ENCODE data around the gene NFYC.
A peak's percentile ranks its signal among the peaks of the same experiment; 100 is the strongest.

The NFYC gene

DNA sequence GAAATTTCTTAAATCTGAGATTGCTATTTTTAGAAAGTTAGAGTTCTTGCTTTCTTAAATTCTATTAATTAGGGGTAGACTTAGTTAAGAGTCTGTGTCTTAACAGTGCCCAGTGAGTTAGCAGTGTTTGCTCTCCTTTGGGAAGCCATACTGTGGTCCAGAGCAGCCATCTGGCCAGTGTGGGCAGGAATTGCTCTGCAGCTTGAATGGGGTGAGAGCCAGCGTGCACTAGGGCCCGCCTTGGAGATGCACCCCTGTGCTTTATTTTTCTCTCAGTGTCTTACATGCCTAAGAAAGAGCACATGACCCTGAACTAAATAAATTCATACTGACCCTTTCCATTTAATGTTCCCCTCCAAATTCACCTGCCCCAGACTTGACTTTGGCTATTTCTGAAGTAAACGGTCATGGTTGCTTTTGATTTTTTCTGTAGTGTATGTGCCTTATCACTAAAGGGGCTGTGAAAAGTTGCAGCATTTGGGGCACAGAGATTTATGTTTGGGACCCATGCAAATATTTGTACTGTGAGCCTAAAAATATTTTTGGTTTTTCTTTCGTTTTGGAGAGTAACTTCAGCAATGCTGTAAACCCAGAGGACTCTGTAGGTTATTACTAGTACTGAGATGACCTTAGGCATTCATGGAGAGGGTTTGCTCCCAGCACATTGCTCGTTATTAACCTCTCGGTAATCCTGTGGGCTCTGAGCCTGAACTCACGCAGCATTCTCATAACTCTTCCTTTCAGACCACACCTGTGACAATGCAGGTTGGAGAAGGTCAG, 70.8 kb downstream of the NFYC start:
- DNase-seq, result no peak

DNA sequence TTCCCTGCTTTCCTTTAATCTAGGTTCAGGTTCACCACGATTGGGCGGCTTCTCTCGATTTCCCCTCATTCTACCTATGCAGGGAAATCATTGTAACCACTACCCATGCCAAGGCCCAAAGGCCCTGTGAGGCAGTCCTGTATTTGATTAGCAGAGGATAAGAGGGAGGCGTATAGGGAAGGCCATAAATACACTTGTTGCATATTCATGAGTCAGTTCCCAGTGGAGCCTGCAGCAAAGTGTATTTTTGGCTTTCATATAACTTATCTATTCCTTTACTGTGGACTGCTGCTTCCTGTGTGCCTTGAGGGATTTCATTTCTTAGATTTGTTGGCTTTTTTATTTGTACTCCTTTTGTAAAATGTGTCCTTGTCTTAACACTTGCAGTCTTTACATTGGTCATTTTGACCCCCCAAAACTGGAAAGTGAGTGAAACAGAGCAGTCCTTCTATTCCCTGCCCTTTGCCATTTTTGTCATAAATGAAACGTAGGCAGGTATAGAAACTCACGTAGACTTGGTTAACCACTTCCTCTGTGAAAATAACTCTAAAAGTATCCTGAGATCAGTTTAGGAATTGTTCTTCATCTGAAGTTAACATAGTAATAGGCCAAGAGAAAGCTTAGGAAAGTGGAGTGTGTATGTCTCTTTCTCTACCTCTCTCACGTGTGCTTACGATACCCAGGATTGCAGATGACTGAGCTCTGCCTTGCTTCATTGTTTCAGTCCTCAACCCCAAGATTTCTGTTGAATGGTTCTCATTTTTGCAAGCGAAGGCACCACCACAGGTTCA, 72.4 kb downstream of the NFYC start:
- DNase-seq, result no peak

DNA sequence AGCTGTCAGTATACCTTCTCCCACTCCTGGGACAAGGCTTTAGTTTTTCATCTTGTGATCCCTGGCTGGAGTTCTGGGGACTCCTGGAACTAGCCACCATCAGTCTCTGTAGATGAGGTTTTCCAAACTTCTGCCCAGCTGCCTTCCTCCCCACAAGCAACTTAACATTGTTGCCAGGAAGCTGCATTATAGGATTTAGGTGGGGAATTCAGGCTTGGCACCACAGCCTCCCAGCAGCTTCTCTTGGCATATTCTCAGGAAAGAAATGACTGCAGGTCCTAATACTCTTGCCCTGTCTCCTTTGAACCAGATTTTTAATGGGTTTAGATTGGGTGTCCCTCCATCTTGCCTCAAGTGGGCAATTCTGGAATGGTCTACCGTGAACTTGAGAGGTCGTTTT, 73.5 kb downstream of the NFYC start:
- DNase-seq, result no peak

DNA sequence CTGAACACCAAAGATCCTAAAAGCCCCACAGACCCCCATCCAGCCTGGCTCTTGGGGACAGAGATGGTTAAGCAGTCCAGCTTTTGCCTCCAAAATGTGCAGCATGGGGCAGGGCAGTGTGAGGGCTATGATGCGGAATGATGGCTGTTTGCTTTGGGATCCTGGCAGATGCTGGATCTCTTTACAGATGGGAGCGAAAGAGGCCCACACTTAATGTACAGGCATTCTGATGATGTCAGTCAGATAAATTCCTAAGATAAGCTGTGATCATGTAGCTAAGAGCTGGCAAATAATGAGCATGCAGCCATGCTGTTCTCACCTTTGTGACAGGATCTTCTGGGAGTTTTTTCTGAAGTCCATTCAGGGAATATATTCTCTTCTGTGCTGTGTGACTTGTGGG, 74.5 kb downstream of the NFYC start:
- DNase-seq, result no peak

DNA sequence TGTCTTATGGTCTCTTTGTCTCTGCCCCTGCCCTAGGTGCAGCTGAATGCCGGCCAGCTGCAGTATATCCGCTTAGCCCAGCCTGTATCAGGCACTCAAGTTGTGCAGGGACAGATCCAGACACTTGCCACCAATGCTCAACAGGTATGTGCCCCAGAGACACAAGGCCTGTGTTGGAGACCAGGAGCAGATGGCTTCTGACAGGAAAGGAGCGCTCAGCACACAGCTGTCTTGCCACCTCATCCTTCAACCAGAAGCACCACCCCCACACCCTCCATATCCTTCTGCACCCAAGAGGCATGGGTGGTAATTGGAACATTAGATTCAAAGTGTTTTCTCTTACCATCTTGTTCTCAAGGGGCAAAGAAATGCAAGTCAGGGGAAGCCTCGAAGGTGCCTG, 75.1 kb downstream of the NFYC start:
- DNase-seq, result no peak

DNA sequence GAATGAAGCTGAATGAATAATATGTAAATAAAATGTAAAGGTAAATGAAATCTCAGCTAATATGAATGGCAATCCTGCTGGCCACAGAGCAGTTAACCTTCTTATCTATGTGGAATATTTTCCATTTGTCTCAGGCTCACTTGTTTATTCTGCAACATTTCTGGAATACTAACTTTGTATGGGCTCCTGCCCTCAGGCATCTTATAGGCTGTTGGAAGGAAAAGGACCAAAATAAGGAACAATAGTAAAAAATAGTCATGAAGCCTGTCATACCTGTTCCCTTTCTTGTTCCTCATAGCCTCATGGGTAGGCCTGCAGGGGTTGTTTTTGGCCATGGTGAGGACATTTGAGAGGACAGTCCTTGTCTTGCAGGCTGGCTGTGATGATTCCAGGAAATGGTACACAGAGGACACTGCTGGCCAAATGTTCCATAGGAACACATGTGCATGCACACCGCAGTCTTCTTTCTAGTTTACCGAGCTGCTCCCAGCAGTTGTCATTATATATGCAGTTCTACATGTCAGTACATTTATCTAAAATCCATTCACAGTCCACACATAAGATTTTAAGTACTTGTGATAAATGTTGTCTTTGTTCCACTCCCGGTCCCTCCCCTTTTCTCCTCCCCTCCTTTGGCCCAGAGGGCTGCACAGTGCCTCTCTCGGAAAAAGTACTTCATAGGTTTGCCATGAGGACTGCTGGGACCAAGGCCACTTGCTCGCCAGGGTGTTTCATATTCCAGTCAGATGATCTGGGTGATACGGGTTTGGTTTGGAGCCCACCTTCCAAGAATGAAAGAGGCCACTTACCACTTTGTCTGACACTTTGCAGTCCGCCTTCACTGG, 76.9 kb downstream of the NFYC start:
- DNase-seq, result no peak

DNA sequence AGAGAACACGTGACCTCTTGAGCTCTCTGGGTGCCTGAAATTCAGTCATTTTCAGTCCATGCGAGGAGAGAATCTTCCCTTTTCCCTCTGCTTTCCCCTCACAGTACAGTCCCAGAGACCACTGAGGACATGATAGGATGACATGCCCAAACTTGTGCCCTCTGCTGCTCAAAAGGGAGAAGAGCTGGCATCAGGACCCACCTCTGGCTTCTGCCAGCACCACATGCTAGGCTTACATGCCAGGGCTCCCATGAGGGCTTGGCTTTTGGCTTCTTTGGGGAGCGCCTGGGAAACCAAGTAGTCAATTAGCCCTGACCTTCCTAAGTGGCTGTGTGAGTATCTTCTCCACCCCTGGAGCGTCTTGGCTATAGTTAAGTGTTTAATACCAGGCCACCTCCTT, 78.3 kb downstream of the NFYC start:
- DNase-seq, result no peak

DNA sequence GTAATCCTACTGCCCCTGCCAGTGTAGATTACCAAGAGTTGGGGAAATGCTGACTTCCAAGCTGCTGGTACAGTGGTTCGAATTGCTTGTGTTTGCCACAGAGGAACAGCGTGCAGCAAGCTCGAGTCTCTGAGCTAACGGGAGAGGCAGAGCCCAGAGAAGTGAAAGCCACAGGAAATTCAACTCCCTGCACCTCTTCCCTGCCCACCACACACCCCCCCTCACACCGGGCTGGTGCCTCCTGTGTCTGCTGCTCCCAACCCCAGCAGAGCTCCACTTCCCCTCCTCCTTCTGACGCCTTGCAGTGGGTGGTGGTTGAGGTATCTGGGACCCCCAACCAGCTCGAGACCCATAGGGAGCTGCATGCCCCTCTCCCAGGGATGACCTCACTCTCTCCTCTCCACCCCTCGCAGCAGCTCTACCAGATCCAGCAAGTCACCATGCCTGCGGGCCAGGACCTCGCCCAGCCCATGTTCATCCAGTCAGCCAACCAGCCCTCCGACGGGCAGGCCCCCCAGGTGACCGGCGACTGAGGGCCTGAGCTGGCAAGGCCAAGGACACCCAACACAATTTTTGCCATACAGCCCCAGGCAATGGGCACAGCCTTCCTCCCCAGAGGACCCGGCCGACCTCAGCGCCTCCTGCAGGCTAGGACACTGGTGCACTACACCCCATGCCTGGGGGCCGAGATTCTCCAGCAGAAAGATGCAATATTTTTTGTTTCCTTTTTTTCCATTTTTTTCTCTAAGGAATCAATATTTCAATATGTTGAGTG, 79.0 kb downstream of the NFYC start:
- DNase-seq, result no peak

DNA sequence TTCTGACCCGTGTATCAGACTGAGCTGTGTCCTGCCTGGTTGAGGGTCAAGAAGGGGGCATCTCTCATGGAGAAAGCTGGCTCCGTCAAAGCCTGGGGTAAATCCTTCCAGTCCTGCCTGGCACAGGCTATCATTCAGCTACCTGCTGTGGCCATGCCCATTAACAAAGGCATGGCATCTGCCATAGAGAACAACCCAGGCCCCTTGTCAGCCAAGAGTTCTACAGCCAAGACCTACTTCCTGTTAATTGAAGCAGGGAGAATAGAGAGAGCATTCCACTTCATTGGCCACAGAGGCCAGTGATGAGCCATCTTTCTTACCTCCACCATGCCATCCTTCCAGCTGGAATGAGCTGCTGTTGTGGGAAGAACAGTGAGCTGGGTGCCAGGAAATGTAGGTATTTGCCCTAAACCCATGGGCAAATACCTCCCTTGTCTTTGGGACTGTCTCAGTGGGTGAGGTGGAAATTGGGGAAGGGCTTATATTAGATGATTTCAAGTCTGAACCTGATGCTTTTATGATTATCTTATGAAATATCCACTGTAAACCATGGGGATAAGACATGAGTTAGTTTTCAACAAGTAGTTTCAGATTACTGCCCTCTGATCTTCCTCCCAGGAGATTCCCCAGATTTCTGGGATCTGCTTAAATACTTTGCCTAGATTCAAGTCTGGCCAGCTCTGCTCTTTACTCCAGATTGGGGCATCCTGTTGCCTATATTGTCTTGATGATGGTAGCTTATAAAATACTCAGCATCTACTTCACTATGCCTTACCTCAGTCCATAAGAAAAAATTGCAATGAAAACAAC, 80.8 kb downstream of the NFYC start:
- no peak for DNase-seq

DNA sequence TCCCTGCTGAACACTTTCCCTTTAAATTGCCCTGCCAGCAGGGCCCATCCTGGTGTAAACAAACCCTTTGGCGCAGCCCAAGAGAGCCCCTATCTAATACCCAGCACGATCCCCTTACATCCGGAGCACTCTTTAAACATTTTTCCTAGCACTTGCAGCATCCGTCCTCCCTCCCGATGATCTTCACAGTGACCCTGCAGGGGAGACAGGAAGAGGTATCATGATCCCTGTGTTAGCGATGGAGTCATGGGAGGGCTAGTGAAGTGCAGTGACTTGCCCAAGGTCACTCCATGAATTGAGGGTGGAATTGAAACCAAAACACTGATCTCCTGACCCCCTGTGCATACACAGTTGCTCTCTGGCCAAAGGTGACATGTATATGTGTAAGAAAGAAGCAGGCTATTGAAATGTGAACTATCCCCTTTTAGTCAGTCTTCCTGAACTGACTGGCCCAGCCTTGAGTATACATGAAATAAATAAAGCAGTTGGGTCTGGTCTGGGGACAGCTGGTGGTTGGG, 82.3 kb downstream of the NFYC start:
- no peak for DNase-seq

DNA sequence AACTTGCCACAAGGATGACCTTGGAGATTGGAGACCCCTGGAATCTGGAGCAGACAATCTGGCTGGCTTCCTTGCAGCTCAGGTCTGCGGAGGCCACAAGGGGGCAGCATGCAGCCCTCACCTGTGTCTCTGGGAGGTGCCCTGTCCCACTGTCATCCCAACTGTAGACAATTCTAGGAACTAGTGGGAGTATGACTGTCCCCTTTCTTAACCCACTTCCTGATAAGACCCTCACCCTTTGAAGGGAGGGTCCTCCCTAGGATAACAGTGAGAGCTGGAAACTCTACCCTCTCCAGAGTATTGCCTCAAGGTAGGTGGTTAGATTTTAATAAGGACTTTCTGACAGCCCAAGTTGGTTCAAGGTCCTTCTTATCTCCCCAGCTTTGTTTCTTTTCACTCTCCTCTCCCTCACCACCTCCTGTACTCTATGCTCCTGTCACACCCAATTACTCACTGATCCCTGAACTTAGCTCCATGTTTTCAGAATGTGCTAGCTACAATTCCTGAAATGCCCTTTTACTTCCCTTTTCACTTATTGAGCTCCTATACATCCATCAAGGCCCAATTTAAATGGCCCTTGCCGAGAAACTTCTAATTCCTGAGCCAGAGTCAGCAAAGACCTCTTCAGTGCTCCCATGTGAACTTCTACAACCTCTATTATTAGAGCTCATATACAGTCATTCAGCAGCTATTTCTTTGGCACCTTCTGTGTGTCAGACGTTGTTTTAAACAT, 82.9 kb downstream of the NFYC start:
- peak; percentile 65 for DNase-seq

DNA sequence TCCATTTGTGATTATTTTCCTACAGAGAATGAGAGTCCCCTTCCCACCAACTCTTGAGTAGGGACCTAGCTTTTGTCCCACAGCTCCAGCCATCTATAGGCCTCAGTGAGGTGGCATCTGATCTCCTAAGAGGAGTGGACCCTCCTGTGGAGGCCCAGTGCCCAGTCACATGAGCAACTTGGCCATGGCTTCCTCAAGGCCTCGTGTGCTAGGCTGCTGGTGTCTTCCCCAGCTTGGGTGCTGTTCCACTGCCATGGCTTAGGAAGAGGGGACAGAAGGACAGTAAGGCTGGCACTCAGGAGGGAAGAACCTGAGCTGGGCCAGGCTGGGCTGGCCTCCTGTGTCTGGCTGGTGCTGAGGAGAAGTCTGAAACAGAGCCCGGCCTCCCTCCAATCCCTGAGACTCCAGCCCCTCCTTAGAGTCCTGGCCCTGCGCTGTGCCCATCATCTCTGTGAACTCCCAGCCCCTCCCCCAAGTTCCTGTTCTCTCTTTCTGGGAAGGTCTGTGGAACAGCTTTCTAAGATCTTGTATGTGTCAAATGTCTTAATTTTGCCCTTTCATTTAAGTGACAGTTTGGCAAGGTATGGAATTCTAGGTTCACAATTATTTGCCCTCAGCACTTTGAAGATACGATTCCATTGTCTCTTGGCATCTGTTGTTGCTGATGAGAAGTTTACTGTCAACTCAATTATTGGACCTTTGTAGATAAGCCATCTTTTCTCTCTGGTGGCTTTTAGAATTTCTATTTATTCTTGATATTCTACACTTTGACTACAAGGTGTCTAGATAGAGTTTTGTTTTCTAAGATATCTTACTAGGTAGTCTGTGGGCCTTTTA, 85.0 kb downstream of the NFYC start:
- no peak for DNase-seq

DNA sequence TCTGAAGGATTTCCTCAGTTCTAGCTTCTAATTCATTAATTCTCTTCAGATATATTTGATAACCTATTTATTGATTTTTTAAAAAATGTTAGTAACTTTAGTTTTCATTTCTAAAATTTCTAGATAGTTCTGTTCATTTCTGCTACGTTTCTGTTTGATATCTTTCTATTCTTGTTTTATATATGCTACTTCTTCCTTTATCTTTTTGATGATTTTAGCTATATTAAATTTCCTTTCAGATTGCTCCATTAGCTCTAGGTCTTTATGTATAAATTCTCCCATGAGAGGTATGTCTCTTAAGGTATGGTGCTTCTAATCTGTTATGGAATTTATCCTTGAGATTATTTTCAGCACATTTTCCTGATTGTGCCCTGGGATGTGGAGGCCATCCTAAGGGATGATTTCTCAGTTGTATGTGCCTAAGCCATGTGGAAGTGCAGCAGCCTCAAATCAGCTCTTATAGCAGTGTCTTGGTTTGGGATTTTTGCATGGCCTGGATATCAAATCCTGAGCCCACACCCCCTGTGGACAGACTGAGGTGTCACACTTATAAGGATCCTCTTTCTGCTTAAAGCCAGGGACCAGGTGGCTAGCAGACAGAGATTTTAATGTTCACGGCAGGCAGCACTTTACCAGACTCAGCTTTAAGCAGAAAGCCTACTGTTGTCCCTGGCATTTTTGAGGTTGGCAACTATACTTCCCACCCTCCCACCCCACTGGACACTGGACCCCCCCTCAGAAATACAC, 85.9 kb downstream of the NFYC start:
- DNase-seq, result no peak

DNA sequence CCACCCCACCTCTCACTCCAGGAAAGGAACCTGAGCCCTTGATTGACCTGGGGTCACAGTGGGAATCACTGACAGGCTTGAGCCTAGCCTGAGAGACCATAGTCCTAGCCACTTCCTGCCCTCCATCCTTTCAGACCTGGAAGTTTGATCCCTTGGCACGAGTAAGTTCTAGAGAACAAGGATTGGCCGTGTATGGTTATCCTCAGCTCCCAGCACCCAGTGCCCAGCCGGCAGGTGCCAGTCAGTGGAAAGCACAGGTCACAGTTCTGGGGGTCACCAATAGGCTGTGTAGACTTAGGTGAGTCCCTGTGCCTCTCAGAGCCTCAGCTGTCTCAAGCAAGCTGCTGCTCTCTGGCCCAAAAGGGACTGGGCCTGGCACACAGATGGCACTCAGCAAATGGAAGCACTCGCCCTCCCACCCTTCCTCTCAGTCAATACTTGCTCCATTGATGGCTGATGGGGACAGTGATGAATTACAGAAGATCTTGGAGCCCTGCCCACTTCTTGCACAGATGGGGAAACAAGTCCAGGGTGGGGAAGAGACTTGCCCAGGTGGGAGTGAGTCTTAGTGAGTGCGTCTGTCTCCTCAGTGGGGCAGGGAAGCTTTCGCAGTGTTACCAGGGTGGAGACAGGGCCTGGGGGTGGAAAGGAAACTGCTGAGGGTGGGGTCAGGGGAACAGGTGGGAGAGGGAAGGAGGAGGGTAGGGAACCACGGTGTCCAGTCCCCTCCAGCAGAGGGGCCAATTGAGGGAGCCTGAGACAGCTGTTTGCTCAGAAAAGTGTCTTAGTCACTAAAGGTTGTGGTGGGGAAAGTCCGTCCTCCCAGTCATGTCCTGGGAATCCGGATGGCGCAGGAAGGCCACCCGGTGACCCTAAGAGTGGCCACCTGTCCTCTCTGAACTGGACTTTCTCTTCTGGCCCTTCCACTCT, 89.4 kb downstream of the NFYC start:
- no peak for DNase-seq

DNA sequence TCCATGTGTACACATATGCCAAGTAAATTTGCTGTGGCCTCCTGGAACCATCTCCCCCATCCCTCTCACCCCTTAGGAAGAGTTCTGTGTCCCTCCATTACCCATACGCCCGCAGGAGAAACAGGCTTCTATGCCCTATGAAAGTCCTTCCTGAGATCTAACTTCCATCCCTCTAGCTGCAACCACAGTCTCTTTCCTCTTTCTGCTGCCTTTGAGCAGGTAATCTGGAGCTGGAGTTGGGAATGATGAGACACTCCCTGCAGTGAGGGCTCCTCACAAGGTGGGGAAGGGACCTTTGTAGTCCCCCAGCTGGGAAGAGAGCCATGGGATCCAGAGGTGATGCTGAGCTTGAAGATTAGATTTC, 90.1 kb downstream of the NFYC start:
- no peak for DNase-seq

DNA sequence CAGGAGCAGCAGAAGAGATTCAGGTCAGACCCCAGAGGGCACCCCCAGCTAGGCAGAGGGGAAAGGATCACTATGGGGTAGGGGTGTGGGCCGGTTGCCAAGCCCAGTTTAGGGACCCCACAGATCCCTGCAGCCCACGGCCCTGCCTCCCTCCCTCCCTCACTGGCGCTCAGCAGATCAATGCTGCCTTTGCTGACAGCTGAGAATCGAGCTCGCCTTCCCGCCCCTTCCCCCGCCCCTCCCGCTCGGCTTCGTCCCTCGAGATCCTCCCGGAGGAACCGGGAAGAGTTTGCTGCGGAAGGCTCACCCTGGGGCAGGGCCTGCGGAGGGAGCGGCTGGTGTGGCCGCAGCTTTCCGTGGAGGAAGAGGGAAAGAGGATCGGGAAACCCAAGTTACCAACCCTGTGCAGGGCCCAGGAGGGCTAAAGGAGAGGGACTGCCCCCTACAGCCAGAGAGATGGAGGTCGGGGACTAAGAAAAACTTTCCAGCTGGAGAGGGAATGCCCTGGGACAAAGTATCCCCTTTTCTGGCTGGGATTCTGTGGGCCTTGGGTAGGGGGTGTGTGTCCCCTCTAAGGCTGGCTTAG, 91.0 kb downstream of the NFYC start:
- DNase-seq, result no peak

Data from activated T-cell treated with anti-CD3 and anti-CD28 coated beads for 4 hours (primary cell).